B cell (primary cell): ENCODE measurements around the gene KDM4D. TPM values are rescaled to one million over a fixed set of nuclear protein-coding genes. Genes with fewer than 3 reads are reported as not detected.

Experiments used
- ATAC-seq: fragments of 200-7000 bp; cut with Tn5 transposase; one replicate; pipeline ENCODE4 v1.10.0; 2021; ENCODE audit warnings: low read depth, mild to moderate bottlenecking, moderate number of reproducible peaks, moderate library complexity
- CTCF ChIA-PET: fragments of 350-600 bp; sonication (Branson Sonifier 250); formaldehyde crosslinking; loops from one replicate; lab custom pipeline; 2021; ENCODE audit warnings: antibody characterized with exemption, inconsistent platforms; lab: Charles Lee
- POLR2A ChIA-PET: fragments of 350-600 bp; sonication (Branson Sonifier 250); formaldehyde crosslinking; loops from one replicate; lab custom pipeline; 2021; ENCODE audit warnings: antibody characterized with exemption; lab: Charles Lee
- DNase-seq: peaks from one replicate; pipeline ENCODE4 v3.0.0; 2013
- H2AFZ ChIP-seq: 2 replicates; pipeline ENCODE4 v1.6.1; 2012; ENCODE audit warnings: mild to moderate bottlenecking, low read depth, low read length; ENCODE audit not compliant: insufficient read depth, poor library complexity, severe bottlenecking
- H3K27ac ChIP-seq, 2 donors: 1 replicate in 1 of 2; 2 replicates in 1 of 2; pipeline ENCODE4 v1.5.1; 2012 to 2013; ENCODE audit warnings: low read length in 2 of 2, mild to moderate bottlenecking in 2 of 2, moderate library complexity in 1 of 2
- H3K27me3 ChIP-seq, 4 experiments: fragments of 200-600 bp in 1 of 4; sonication (generic) in 1 of 4; replicated peaks in 1 of 4; 1 replicate in 2 of 4; 2 replicates in 2 of 4; pipeline versions ENCODE4 v1.6.1 to v1.7.0; 2013 to 2016; ENCODE audit warnings: low read length in 3 of 4, mild to moderate bottlenecking in 2 of 4, mixed read lengths in 1 of 4, moderate library complexity in 1 of 4; ENCODE audit not compliant: insufficient read depth in 4 of 4, control insufficient read depth in 3 of 4; ENCODE audit errors: control extremely low read depth in 1 of 4
- H3K36me3 ChIP-seq, 2 experiments: replicated peaks in 1 of 2; 1 replicate in 1 of 2; 2 replicates in 1 of 2; pipeline versions ENCODE4 v1.6.1 to v1.7.1; 2013; ENCODE audit warnings: low read length in 1 of 2; ENCODE audit not compliant: insufficient read depth in 2 of 2, control insufficient read depth in 1 of 2; ENCODE audit errors: control extremely low read depth in 1 of 2, extremely low read depth in 1 of 2
- H3K4me1 ChIP-seq, 2 donors: fragments of 200-600 bp in 1 of 2; sonication (generic) in 1 of 2; 1 replicate in 1 of 2; 2 replicates in 1 of 2; pipeline versions ENCODE4 v1.5.1 to v1.6.1; 2013 to 2017; ENCODE audit warnings: low read length in 2 of 2; ENCODE audit not compliant: control insufficient read depth in 2 of 2, insufficient read depth in 2 of 2
- H3K4me2 ChIP-seq: replicated peaks from 2 replicates; pipeline ENCODE3; 2012; ENCODE audit warnings: mild to moderate bottlenecking, low read depth, low read length; ENCODE audit not compliant: poor library complexity, severe bottlenecking
- H3K4me3 ChIP-seq, 5 experiments: fragments of 200-600 bp in 1 of 5; sonication (generic) in 1 of 5; 1 replicate in 3 of 5; 2 replicates in 2 of 5; pipeline versions ENCODE4 v1.5.1 to v1.7.0; 2011 to 2016; ENCODE audit warnings: low read length in 4 of 5, mild to moderate bottlenecking in 4 of 5, low read depth in 2 of 5, control low read depth in 1 of 5, moderate library complexity in 1 of 5; ENCODE audit not compliant: insufficient read depth in 1 of 5; ENCODE audit errors: control extremely low read depth in 1 of 5, extremely low read depth in 1 of 5
- H3K79me2 ChIP-seq: fragments of 200-600 bp; sonication (generic); one replicate; pipeline ENCODE4 v1.6.0; 2016; ENCODE audit warnings: low read length; ENCODE audit not compliant: control insufficient read depth, insufficient read depth
- H3K9ac ChIP-seq: fragments of 200-600 bp; sonication (generic); 2 replicates; pipeline ENCODE4 v1.6.1; 2017; ENCODE audit warnings: mild to moderate bottlenecking, low read length, moderate library complexity
- H3K9me3 ChIP-seq, 3 donors: one replicate each; pipeline versions ENCODE4 v1.6.1 to v1.7.1; 2013; ENCODE audit warnings: low read length in 2 of 3; ENCODE audit not compliant: control insufficient read depth in 2 of 3, insufficient read depth in 1 of 3; ENCODE audit errors: control extremely low read depth in 1 of 3
- H4K20me1 ChIP-seq: 2 replicates; pipeline ENCODE4 v1.6.0; 2012; ENCODE audit warnings: mild to moderate bottlenecking, low read length; ENCODE audit not compliant: insufficient read depth, control insufficient read depth, poor library complexity, severe bottlenecking
- H3K27ac Mint-ChIP-seq: one replicate; pipeline ENCODE4 v1.8.0; 2021; ENCODE audit warnings: mixed read lengths
- H3K27me3 Mint-ChIP-seq: one replicate; pipeline ENCODE4 v1.8.0; 2021; ENCODE audit warnings: mixed read lengths
- H3K4me1 Mint-ChIP-seq: one replicate; pipeline ENCODE4 v1.8.0; 2021; ENCODE audit warnings: mixed read lengths
- H3K4me3 Mint-ChIP-seq: one replicate; pipeline ENCODE4 v1.8.0; 2021; ENCODE audit warnings: mixed read lengths
- H3K9me3 Mint-ChIP-seq: one replicate; pipeline ENCODE4 v1.8.0; 2022; ENCODE audit warnings: mixed read lengths; ENCODE audit not compliant: insufficient read depth
- EZH2 ChIP-seq: IDR thresholded peaks from 2 replicates; pipeline ENCODE4 v1.6.1; 2012; ENCODE audit warnings: borderline replicate concordance, low read depth, mild to moderate bottlenecking, moderate library complexity, low read length; ENCODE audit not compliant: insufficient read depth, poor library complexity, severe bottlenecking
- WGBS: methylation state at CpG from one replicate; pipeline ENCODE4 v1.1.5; 2013; ENCODE audit warnings: missing lambda C conversion rate; ENCODE audit not compliant: insufficient coverage; 5-methylcytosine and 5-hydroxymethylcytosine counted together
- intact Hi-C: fragments of 100-400 bp; cut with micrococcal nuclease; formaldehyde crosslinking; loops from one replicate; pipeline ENCODE4 v1.10.0; 2022
- polyA plus RNA-seq: library from polyadenylated mRNA; depleted of rRNA; stranded (reverse); fragments of >200 nt; gene quantifications from 2 replicates; pipeline ENCODE4 v1.2.3, GENCODE V29; 2012
- total RNA-seq, 2 donors: library from RNA; stranded (reverse); fragments of 120-200 nt in 1 of 2; gene quantifications; 1 replicate in 1 of 2; 2 replicates in 1 of 2; pipeline versions ENCODE4 v1.2.3 to v1.2.4, GENCODE V29; 2013 to 2022
- TF ChIP-seq, protein P1 (sequence below): fragments of 200-600 bp; IDR thresholded peaks from one replicate; pipeline ENCODE4 v1.8.0; 2022; ENCODE audit warnings: antibody characterized with exemption, mild to moderate bottlenecking

The KDM4D gene
- total and polyA plus RNA-seq, 2 donors (not counting 1 experiment from before 2014, with no cell fraction given) = 0.44 to 0.58 TPM

DNA sequence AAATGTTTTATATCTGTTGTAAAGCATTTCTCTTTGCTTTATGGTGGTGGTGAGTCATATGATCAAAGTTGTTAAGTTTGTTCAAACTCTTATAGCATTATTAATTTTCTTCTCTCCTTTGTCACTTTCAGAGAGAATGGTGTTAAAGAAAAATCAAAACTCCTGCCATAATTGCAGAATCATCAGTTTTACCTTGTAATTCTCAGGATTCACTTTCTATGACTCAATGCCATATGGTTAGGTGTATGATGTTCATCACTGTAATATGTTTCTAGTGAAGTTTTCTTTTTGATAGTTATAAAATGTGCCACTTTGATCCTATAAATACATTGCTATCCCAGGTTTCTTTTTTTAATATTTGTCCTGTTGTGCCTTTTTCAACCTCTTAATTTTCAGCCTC is 37.9 kb downstream of the KDM4D start:
- no peak overlapping the region for H3K9ac ChIP-seq
- no peaks in the 10 kb centered on the region for H3K4me1 Mint-ChIP-seq
- no peaks in the 10 kb centered on the region for H4K20me1 ChIP-seq
- no peaks in the 10 kb centered on the region for H3K9me3 Mint-ChIP-seq
- H3K9me3 ChIP-seq = no peaks in the 10 kb centered on the region
- intact Hi-C loops = no loop called here
- H3K4me3 Mint-ChIP-seq = no peak overlapping the region
- H3K27ac Mint-ChIP-seq = no peak overlapping the region
- H3K27me3 Mint-ChIP-seq = peaks cover 31% of the 10 kb centered on the region
- no peak for TF ChIP-seq EZH2
- TF ChIP-seq, protein P1, sequence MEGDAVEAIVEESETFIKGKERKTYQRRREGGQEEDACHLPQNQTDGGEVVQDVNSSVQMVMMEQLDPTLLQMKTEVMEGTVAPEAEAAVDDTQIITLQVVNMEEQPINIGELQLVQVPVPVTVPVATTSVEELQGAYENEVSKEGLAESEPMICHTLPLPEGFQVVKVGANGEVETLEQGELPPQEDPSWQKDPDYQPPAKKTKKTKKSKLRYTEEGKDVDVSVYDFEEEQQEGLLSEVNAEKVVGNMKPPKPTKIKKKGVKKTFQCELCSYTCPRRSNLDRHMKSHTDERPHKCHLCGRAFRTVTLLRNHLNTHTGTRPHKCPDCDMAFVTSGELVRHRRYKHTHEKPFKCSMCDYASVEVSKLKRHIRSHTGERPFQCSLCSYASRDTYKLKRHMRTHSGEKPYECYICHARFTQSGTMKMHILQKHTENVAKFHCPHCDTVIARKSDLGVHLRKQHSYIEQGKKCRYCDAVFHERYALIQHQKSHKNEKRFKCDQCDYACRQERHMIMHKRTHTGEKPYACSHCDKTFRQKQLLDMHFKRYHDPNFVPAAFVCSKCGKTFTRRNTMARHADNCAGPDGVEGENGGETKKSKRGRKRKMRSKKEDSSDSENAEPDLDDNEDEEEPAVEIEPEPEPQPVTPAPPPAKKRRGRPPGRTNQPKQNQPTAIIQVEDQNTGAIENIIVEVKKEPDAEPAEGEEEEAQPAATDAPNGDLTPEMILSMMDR = no peak
- CTCF ChIA-PET = no interaction called here
- DNase-seq (no peak), ATAC-seq (no peak)
- H3K36me3 ChIP-seq = no peaks in the 10 kb centered on the region
- H3K4me2 ChIP-seq = no peak overlapping the region
- H2AFZ ChIP-seq = no peak overlapping the region
- no peak overlapping the region for H3K4me3 ChIP-seq
- H3K4me1 ChIP-seq = no peaks in the 10 kb centered on the region
- H3K27ac ChIP-seq = no peak overlapping the region
- no peaks in the 10 kb centered on the region for H3K79me2 ChIP-seq
- POLR2A ChIA-PET = no interaction called here
- H3K27me3 ChIP-seq = peaks cover 0 to 9% (median 3%) of the 10 kb centered on the region in 4 experiments

DNA sequence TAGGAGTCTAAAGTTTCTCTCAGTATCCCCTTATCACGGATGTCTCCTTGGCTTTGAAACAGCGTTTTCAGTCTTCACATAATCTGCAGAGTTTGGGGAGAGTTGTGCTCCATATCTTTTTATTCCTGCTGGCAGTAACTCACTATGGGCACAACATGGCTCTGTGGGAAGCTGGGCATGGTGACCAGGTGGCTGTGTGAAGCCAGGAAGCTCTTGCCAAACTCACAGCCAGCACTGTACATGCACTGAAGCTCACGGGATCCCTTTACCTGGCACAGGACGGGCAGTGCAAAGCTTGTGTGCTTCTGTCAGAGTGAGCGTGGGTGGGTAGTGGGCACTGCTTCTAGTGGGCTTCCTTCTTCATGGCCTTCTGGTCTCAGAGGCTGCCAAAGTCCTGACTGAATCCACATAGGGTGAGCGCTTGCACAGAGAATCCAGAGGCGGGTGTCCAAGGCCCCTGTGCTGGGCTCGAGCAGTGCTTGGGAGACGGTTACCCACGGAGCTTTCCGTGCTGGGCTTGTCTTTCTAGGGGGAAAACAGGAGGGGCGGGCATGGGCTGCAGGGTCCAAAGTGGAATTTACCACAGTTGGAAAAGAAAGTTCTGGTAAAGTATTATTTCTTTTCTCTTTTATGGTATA is 40.8 kb downstream of the KDM4D start:
- Histone ChIP-seq H3K4me1 (no peaks in the 10 kb centered on the region), H3K36me3 (no peaks in the 10 kb centered on the region), H3K4me2 (no peak overlapping the region), H3K27ac (no peak overlapping the region), H4K20me1 (no peaks in the 10 kb centered on the region), H3K4me3 (no peak overlapping the region), H3K79me2 (no peaks in the 10 kb centered on the region), H2AFZ (no peak overlapping the region), H3K9me3 (no peaks in the 10 kb centered on the region), H3K27me3 (peaks cover 0 to 9% (median 4%) of the 10 kb centered on the region in 4 experiments), H3K9ac (no peak overlapping the region)
- TF ChIP-seq, protein P1 = no peak
- no peak for TF ChIP-seq EZH2
- ChIA-PET POLR2A (no interaction called here), CTCF (no interaction called here)
- H3K27ac Mint-ChIP-seq = no peak overlapping the region
- H3K27me3 Mint-ChIP-seq = peaks cover 22% of the 10 kb centered on the region
- H3K4me1 Mint-ChIP-seq = no peaks in the 10 kb centered on the region
- WGBS = 97% methylated on average over 8 of the region's 12 CpGs
- ATAC-seq = no peak
- H3K9me3 Mint-ChIP-seq = no peaks in the 10 kb centered on the region
- no peak for DNase-seq
- H3K4me3 Mint-ChIP-seq = no peak overlapping the region
- intact Hi-C loops = no loop called here
